ENCODE measurements around the gene SEC24B.

DNA sequence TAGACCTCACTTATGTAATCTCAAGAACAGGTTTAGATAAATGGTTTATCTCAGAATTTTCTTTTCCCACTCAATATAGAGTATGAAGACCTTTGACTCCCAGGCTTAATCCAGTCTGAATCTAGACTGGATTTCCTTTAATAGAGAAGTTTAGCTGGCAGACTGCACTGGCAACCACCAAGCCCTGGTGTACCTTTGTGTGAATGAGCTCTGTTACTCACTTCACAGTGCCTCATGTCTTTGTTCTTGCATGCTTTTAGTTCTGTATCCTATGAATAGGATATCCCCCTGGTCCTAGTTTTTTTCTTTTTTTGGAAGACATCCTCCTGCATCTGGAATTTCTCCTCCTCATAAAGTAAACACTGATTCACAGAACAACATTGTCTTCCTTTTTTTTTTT, 73.3 kb downstream of the SEC24B start:
- TF ChIP-seq, protein P1, sequence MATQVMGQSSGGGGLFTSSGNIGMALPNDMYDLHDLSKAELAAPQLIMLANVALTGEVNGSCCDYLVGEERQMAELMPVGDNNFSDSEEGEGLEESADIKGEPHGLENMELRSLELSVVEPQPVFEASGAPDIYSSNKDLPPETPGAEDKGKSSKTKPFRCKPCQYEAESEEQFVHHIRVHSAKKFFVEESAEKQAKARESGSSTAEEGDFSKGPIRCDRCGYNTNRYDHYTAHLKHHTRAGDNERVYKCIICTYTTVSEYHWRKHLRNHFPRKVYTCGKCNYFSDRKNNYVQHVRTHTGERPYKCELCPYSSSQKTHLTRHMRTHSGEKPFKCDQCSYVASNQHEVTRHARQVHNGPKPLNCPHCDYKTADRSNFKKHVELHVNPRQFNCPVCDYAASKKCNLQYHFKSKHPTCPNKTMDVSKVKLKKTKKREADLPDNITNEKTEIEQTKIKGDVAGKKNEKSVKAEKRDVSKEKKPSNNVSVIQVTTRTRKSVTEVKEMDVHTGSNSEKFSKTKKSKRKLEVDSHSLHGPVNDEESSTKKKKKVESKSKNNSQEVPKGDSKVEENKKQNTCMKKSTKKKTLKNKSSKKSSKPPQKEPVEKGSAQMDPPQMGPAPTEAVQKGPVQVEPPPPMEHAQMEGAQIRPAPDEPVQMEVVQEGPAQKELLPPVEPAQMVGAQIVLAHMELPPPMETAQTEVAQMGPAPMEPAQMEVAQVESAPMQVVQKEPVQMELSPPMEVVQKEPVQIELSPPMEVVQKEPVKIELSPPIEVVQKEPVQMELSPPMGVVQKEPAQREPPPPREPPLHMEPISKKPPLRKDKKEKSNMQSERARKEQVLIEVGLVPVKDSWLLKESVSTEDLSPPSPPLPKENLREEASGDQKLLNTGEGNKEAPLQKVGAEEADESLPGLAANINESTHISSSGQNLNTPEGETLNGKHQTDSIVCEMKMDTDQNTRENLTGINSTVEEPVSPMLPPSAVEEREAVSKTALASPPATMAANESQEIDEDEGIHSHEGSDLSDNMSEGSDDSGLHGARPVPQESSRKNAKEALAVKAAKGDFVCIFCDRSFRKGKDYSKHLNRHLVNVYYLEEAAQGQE (IDR thresholded peaks at IDR 0.05; ENCODE audit: insufficient read depth in 1 of 2, low read depth in 2 of 2, low read length in 2 of 2) = no peak
- no peak for TF ChIP-seq POLR2AphosphoS5 (IDR thresholded peaks at IDR 0.05; ENCODE audit: low read depth, low read length)

Data from PFSK-1 (cell line).